IMR-90 (cell line): ENCODE data around the gene MAPK1. TPM values are rescaled to one million over a fixed set of nuclear protein-coding genes. Genes with fewer than 3 reads are reported as not detected.

Source experiments
- ATAC-seq: fragments of 200-7000 bp; cut with Tn5 transposase; 2 replicates; pipeline ENCODE4 v1.9.1; 2020; ENCODE audit warnings: low read depth, mild to moderate bottlenecking, moderate library complexity
- BruUV-seq: library from RNA; stranded (reverse); fragments of 400-500 nt; replicated peaks from 2 replicates; lab custom pipeline; 2021; lab: Mats Ljungman, UMichigan
- CTCF ChIA-PET: fragments of 300-600 bp; formaldehyde crosslinking; extraction: SDS; loops from one replicate; lab custom pipeline; 2021; ENCODE audit warnings: antibody characterized with exemption; lab: Yijun Ruan, JAX
- POLR2A ChIA-PET: fragments of 300-600 bp; sonication (Branson Sonifier 250); formaldehyde crosslinking; loops from one replicate; lab custom pipeline; 2022; ENCODE audit warnings: antibody characterized with exemption; ENCODE audit not compliant: unreplicated experiment; lab: Charles Lee
- DNase-seq: peaks from one replicate; pipeline ENCODE4 v3.0.0; 2013
- H2AFZ ChIP-seq: replicated peaks from 2 replicates; pipeline ENCODE3; 2013; ENCODE audit warnings: low read length, mild to moderate bottlenecking; ENCODE audit not compliant: poor library complexity
- H2AK5ac ChIP-seq: 2 replicates; pipeline ENCODE4 v1.6.1; 2013; ENCODE audit warnings: low read depth, low read length, inconsistent platforms
- H2AK9ac ChIP-seq: replicated peaks from 2 replicates; pipeline ENCODE3; 2013; ENCODE audit warnings: mild to moderate bottlenecking, low read depth, low read length, moderate library complexity; ENCODE audit not compliant: poor library complexity
- H2BK120ac ChIP-seq: 2 replicates; pipeline ENCODE4 v1.6.1; 2013; ENCODE audit warnings: low read depth, low read length, inconsistent platforms
- H2BK15ac ChIP-seq: 3 replicates; pipeline ENCODE4 v1.6.1; 2013; ENCODE audit warnings: low read depth, low read length, inconsistent platforms
- H2BK20ac ChIP-seq: 2 replicates; pipeline ENCODE4 v1.6.1; 2013; ENCODE audit warnings: low read depth, mild to moderate bottlenecking, inconsistent platforms, low read length, moderate library complexity
- H2BK5ac ChIP-seq: 2 replicates; pipeline ENCODE4 v1.6.1; 2013; ENCODE audit warnings: mild to moderate bottlenecking, low read depth, low read length, inconsistent platforms; ENCODE audit not compliant: poor library complexity, severe bottlenecking
- H3K14ac ChIP-seq: replicated peaks from 2 replicates; pipeline ENCODE4 v1.6.1; 2013; ENCODE audit warnings: low read depth, low read length, inconsistent platforms
- H3K18ac ChIP-seq: 2 replicates; pipeline ENCODE4 v1.6.1; 2013; ENCODE audit warnings: low read depth, low read length, control low read depth
- H3K23ac ChIP-seq: 2 replicates; pipeline ENCODE4 v1.6.1; 2013; ENCODE audit warnings: low read depth, low read length, inconsistent platforms
- H3K27ac ChIP-seq: 2 replicates; pipeline ENCODE4 v1.5.1; 2013; ENCODE audit warnings: mild to moderate bottlenecking, control low read depth, low read length; ENCODE audit not compliant: insufficient read depth
- H3K27me3 ChIP-seq: 2 replicates; pipeline ENCODE4 v1.6.1; 2013; ENCODE audit warnings: low read length; ENCODE audit not compliant: control insufficient read depth, insufficient read depth
- H3K36me3 ChIP-seq: 2 replicates; pipeline ENCODE4 v1.6.1; 2013; ENCODE audit warnings: low read length, mixed read lengths; ENCODE audit not compliant: control insufficient read depth, insufficient read depth
- H3K4ac ChIP-seq: 2 replicates; pipeline ENCODE4 v1.6.1; 2013; ENCODE audit warnings: low read depth, low read length, inconsistent platforms
- H3K4me1 ChIP-seq: 2 replicates; pipeline ENCODE4 v1.6.1; 2013; ENCODE audit warnings: low read length, mixed read lengths; ENCODE audit not compliant: control insufficient read depth, insufficient read depth
- H3K4me2 ChIP-seq: 2 replicates; pipeline ENCODE4 v1.6.1; 2013; ENCODE audit warnings: low read depth, mild to moderate bottlenecking, control low read depth, low read length, moderate library complexity
- H3K4me3 ChIP-seq: 2 replicates; pipeline ENCODE4 v1.5.1; 2013; ENCODE audit warnings: low read depth, mild to moderate bottlenecking, control low read depth, low read length, moderate library complexity; ENCODE audit not compliant: insufficient read depth
- H3K56ac ChIP-seq: 2 replicates; pipeline ENCODE4 v1.6.1; 2013; ENCODE audit warnings: low read length, inconsistent platforms; ENCODE audit not compliant: insufficient read depth; ENCODE audit errors: extremely low read depth
- H3K79me1 ChIP-seq, 2 experiments: 2 replicates each; pipeline ENCODE4 v1.6.1; 2013; ENCODE audit warnings: low read length in 2 of 2, inconsistent platforms in 1 of 2, low read depth in 1 of 2
- H3K9ac ChIP-seq: 2 replicates; pipeline ENCODE4 v1.6.1; 2013; ENCODE audit warnings: low read depth, low read length, control low read depth
- H3K9me1 ChIP-seq: 2 replicates; pipeline ENCODE4 v1.6.1; 2013; ENCODE audit warnings: low read length, inconsistent platforms; ENCODE audit not compliant: insufficient read depth
- H3K9me3 ChIP-seq: 2 replicates; pipeline ENCODE4 v1.6.1; 2013; ENCODE audit warnings: low read length; ENCODE audit not compliant: control insufficient read depth, insufficient read depth
- H4K20me1 ChIP-seq: 2 replicates; pipeline ENCODE4 v1.6.1; 2013; ENCODE audit warnings: low read length, inconsistent platforms; ENCODE audit not compliant: insufficient read depth
- H4K5ac ChIP-seq: 2 replicates; pipeline ENCODE4 v1.6.1; 2013; ENCODE audit warnings: mild to moderate bottlenecking, low read depth, low read length, control low read depth
- H4K8ac ChIP-seq, 2 experiments: 2 replicates each; pipeline ENCODE4 v1.6.1; 2013; ENCODE audit warnings: low read depth in 2 of 2, low read length in 2 of 2, control low read depth in 1 of 2, inconsistent platforms in 1 of 2
- H4K91ac ChIP-seq: 2 replicates; pipeline ENCODE4 v1.6.1; 2013; ENCODE audit warnings: low read depth, low read length, inconsistent platforms; ENCODE audit not compliant: insufficient read depth
- BHLHE40 ChIP-seq: fragments of 150-350 bp; IDR thresholded peaks from 2 replicates; pipeline ENCODE4 v1.6.1; 2016; ENCODE audit warnings: mild to moderate bottlenecking, low read depth, low read length
- CEBPB ChIP-seq: IDR thresholded peaks from 2 replicates; pipeline ENCODE4 v1.6.1; 2012; ENCODE audit warnings: low read depth, low read length, improper control_type of control experiment
- MAZ ChIP-seq: IDR thresholded peaks from 2 replicates; pipeline ENCODE4 v1.6.1; 2012; ENCODE audit warnings: low read depth, mild to moderate bottlenecking, low read length, improper control_type of control experiment, moderate library complexity, borderline replicate concordance
- MXI1 ChIP-seq: IDR thresholded peaks from 2 replicates; pipeline ENCODE4 v1.6.1; 2012; ENCODE audit warnings: low read depth, mild to moderate bottlenecking, low read length, moderate library complexity, borderline replicate concordance
- RFX5 ChIP-seq: IDR thresholded peaks from 2 replicates; pipeline ENCODE4 v1.8.0; 2012; ENCODE audit warnings: low read depth, mild to moderate bottlenecking, low read length, moderate library complexity
- SMC3 ChIP-seq: fragments of 150-350 bp; IDR thresholded peaks from 2 replicates; pipeline ENCODE4 v1.6.1; 2016; ENCODE audit warnings: low read depth, mild to moderate bottlenecking, antibody characterized with exemption, low read length, moderate library complexity
- WGBS, 2 experiments: methylation state at CpG; one replicate each; pipeline versions ENCODE4 v1.1.5 to v1.1.7; 2013; ENCODE audit warnings: missing lambda C conversion rate in 2 of 2; ENCODE audit not compliant: insufficient read length in 1 of 2; ENCODE audit errors: extremely low coverage in 2 of 2; 5-methylcytosine and 5-hydroxymethylcytosine counted together
- dilution Hi-C: fragments of 300-500 bp; cut with HindIII; formaldehyde crosslinking; loops from one replicate; pipeline ENCODE4 v1.14.3; 2018; ENCODE audit warnings: low sequenced_read_pairs; ENCODE audit not compliant: unreplicated experiment
- in situ Hi-C: fragments of 300-500 bp; cut with MboI; formaldehyde crosslinking; loops from 3 replicates; pipeline ENCODE4 v1.14.3; 2019; ENCODE audit warnings: low sequenced_read_pairs, inconsistent platforms, mixed read lengths
- intact Hi-C: fragments of 100-400 bp; cut with micrococcal nuclease; formaldehyde crosslinking; loops from 2 replicates; pipeline ENCODE4 v1.10.0; 2022
- polyA plus RNA-seq, 3 experiments: library from polyadenylated mRNA; depleted of rRNA; stranded (reverse); fragments of >200 nt; gene quantifications; 2 replicates each; pipeline ENCODE4 v1.2.3, GENCODE V29; 2012; ENCODE audit warnings: low replicate concordance in 1 of 3
- total RNA-seq: library from RNA; depleted of rRNA; stranded (reverse); fragments of >200 nt; gene quantifications from 2 replicates; pipeline ENCODE4 v1.2.3, GENCODE V29; 2012
- TF ChIP-seq, protein P1 (sequence below): conservative IDR thresholded peaks from 2 replicates; pipeline ENCODE4 v1.5.1; 2012; ENCODE audit warnings: mild to moderate bottlenecking, low read depth, low read length, improper control_type of control experiment
- TF ChIP-seq, protein P2 (sequence below): fragments of 150-350 bp; IDR thresholded peaks from 2 replicates; pipeline ENCODE4 v1.6.1; 2017; ENCODE audit warnings: mild to moderate bottlenecking, antibody characterized with exemption, low read length, low read depth

The MAPK1 gene
- total and polyA plus RNA-seq, 2 of the 4 experiments (the other 2 are of a cell fraction), result 41.0 to 51.3 TPM

DNA sequence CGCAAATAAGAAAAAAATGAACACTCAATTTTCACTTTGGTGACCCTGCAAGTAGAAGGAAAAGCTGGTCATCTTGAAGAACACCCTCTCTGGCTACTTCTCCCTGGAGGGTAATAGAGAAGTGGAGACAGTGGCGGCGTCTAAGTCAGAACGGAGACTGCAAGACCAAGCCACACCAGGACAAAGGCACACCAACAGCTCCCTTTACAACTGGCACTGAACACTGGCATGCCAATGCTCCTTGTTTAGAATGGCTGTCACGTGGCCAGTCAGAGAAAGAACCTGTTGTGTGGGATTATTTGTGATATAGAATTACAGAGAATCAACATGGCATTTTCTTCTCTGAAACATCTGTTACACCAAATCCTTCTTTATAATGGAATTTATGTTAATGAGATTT lies 70.6 kb downstream of the MAPK1 start:
- peaks cover 20 to 58% of the 10 kb centered on the region in 2 experiments for H3K79me1 ChIP-seq
- H3K23ac ChIP-seq, result no peak overlapping the region
- H3K14ac ChIP-seq, result no peak overlapping the region
- H3K36me3 ChIP-seq, result peaks cover 36% of the 10 kb centered on the region
- no peak overlapping the region for H4K91ac ChIP-seq
- H4K20me1 ChIP-seq, result peaks cover under 1% of the 10 kb centered on the region; the same call in 1 of the 2 replicates
- no peak overlapping the region for H2BK15ac ChIP-seq
- TF ChIP-seq MXI1, result no peak
- TF ChIP-seq, protein P1, sequence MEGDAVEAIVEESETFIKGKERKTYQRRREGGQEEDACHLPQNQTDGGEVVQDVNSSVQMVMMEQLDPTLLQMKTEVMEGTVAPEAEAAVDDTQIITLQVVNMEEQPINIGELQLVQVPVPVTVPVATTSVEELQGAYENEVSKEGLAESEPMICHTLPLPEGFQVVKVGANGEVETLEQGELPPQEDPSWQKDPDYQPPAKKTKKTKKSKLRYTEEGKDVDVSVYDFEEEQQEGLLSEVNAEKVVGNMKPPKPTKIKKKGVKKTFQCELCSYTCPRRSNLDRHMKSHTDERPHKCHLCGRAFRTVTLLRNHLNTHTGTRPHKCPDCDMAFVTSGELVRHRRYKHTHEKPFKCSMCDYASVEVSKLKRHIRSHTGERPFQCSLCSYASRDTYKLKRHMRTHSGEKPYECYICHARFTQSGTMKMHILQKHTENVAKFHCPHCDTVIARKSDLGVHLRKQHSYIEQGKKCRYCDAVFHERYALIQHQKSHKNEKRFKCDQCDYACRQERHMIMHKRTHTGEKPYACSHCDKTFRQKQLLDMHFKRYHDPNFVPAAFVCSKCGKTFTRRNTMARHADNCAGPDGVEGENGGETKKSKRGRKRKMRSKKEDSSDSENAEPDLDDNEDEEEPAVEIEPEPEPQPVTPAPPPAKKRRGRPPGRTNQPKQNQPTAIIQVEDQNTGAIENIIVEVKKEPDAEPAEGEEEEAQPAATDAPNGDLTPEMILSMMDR, result no peak
- no peak for TF ChIP-seq CEBPB
- TF ChIP-seq SMC3, result no peak
- TF ChIP-seq, protein P2, sequence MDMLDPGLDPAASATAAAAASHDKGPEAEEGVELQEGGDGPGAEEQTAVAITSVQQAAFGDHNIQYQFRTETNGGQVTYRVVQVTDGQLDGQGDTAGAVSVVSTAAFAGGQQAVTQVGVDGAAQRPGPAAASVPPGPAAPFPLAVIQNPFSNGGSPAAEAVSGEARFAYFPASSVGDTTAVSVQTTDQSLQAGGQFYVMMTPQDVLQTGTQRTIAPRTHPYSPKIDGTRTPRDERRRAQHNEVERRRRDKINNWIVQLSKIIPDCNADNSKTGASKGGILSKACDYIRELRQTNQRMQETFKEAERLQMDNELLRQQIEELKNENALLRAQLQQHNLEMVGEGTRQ, result no peak
- TF ChIP-seq BHLHE40, result no peak
- no peak for TF ChIP-seq RFX5
- TF ChIP-seq MAZ, result no peak
- in situ Hi-C loops (no loop called here), dilution Hi-C loops (no loop called here), intact Hi-C loops (no loop called here)
- no peak overlapping the region for H4K8ac ChIP-seq
- no peak overlapping the region for H2BK5ac ChIP-seq
- H3K27ac ChIP-seq, result no peak overlapping the region
- no peak overlapping the region for H2BK120ac ChIP-seq
- POLR2A ChIA-PET, result no interaction called here
- H2AK5ac ChIP-seq, result no peak overlapping the region
- no peak overlapping the region for H3K56ac ChIP-seq
- no peak overlapping the region for H4K5ac ChIP-seq
- BruUV-seq, result no TSS peak
- CTCF ChIA-PET, result no interaction called here
- no peak overlapping the region for H3K18ac ChIP-seq
- DNase-seq (no peak), ATAC-seq (no peak)
- no peak overlapping the region for H2AFZ ChIP-seq
- WGBS, 2 experiments, result no CpG with 5 or more reads among the region's 5 CpGs
- H3K9me3 ChIP-seq, result no peaks in the 10 kb centered on the region
- H3K4me1 ChIP-seq, result no peaks in the 10 kb centered on the region
- no peak overlapping the region for H3K4me3 ChIP-seq
- no peak overlapping the region for H3K4ac ChIP-seq
- H3K27me3 ChIP-seq, result no peaks in the 10 kb centered on the region
- no peak overlapping the region for H3K4me2 ChIP-seq
- no peak overlapping the region for H3K9ac ChIP-seq
- H2AK9ac ChIP-seq, result no peak overlapping the region
- H3K9me1 ChIP-seq, result peaks cover 6% of the 10 kb centered on the region; the same call in 1 of the 2 replicates
- H2BK20ac ChIP-seq, result no peak overlapping the region
